GM19023 (cell line): ENCODE results near the gene MRTFA.
"Not testable (repeated sequence)": the region's sequence is repeated elsewhere in the genome, so short reads cannot be mapped to it uniquely, and the experiment has no call there.

Experiments
- ATAC-seq: cut with Tn5 transposase; IDR thresholded peaks from one replicate; pipeline ENCODE4 v1.9.1; 2021; ENCODE audit warnings: mild to moderate bottlenecking, moderate library complexity; ENCODE audit not compliant: unreplicated experiment

Gene MRTFA

GRCh38 chr22:40403141-40403540 is 233.4 kb downstream of the MRTFA start:
- no peak for ATAC-seq

- ATAC-seq = no peak
These were observed 234.5 kb downstream of the MRTFA start for GRCh38 chr22:40401981-40402406.

GRCh38 chr22:40401532-40401931 is 235.0 kb downstream of the MRTFA start:
- no peak for ATAC-seq

- no peak for ATAC-seq
These were observed 236.4 kb downstream of the MRTFA start for GRCh38 chr22:40400159-40400558.

GRCh38 chr22:40399621-40400020 is 236.9 kb downstream of the MRTFA start:
- no peak for ATAC-seq

GRCh38 chr22:40397396-40397795 is 239.1 kb downstream of the MRTFA start:
- ATAC-seq = no peak

- no peak for ATAC-seq
These were observed 239.6 kb downstream of the MRTFA start for GRCh38 chr22:40396882-40397281.

GRCh38 chr22:40395607-40396006 is 240.9 kb downstream of the MRTFA start:
- ATAC-seq = no peak

- no peak for ATAC-seq
These were observed 241.9 kb downstream of the MRTFA start for GRCh38 chr22:40394607-40395006.

- ATAC-seq = no peak
These were observed 243.9 kb downstream of the MRTFA start for GRCh38 chr22:40392618-40393017.

- ATAC-seq = no peak
These were observed 245.1 kb downstream of the MRTFA start for GRCh38 chr22:40391417-40391816.

- ATAC-seq = no peak
These were observed 248.3 kb downstream of the MRTFA start for GRCh38 chr22:40388231-40388630.

GRCh38 chr22:40387746-40388145 is 248.8 kb downstream of the MRTFA start:
- no peak for ATAC-seq

GRCh38 chr22:40385036-40385782 is 251.3 kb downstream of the MRTFA start:
- ATAC-seq = no peak

GRCh38 chr22:40383905-40384304 is 252.6 kb downstream of the MRTFA start:
- no peak for ATAC-seq

GRCh38 chr22:40381461-40381860 is 255.1 kb downstream of the MRTFA start:
- ATAC-seq = no peak

GRCh38 chr22:40378448-40378847 is 258.1 kb downstream of the MRTFA start:
- ATAC-seq = not testable (repeated sequence)

- ATAC-seq = no peak
These were observed 258.6 kb downstream of the MRTFA start for GRCh38 chr22:40377931-40378330.

- ATAC-seq = no peak
These were observed 260.4 kb downstream of the MRTFA start for GRCh38 chr22:40376149-40376548.

- ATAC-seq = no peak
These were observed 262.0 kb downstream of the MRTFA start for GRCh38 chr22:40374567-40374966.

- no peak for ATAC-seq
These were observed 267.7 kb downstream of the MRTFA start for GRCh38 chr22:40368836-40369235.

GRCh38 chr22:40368016-40368415 is 268.5 kb downstream of the MRTFA start:
- no peak for ATAC-seq

GRCh38 chr22:40367342-40367741 is 269.2 kb downstream of the MRTFA start:
- no peak for ATAC-seq
